Measurements from ENCODE around the gene INPP4B. TPM values are rescaled to one million over a fixed set of nuclear protein-coding genes. Genes with fewer than 3 reads are reported as not detected.

Gene INPP4B
- total RNA-seq, 1 experiment from 2014 or later: 0.07 TPM

- Histone ChIP-seq H3K79me2 (ENCODE audit: insufficient read depth, low read length) (no peaks in the 10 kb centered on the region), H3K4ac (ENCODE audit: low read depth, low read length) (no peak overlapping the region), H3K4me2 (ENCODE audit: insufficient read depth, insufficient read length, low read length) (no peak overlapping the region), H3K27ac (ENCODE audit: insufficient read length, low read depth, low read length) (no peak overlapping the region), H2AK5ac (ENCODE audit: insufficient read length, low read length) (no peak overlapping the region), H2BK5ac (ENCODE audit: insufficient read length, low read length) (no peak overlapping the region), H3K23ac (ENCODE audit: insufficient read length, low read depth, low read length) (no peak overlapping the region), H3K27me3 (ENCODE audit: insufficient read depth, low read length) (no peaks in the 10 kb centered on the region), H3K18ac (ENCODE audit: insufficient read length, low read depth, low read length) (no peak overlapping the region), H4K91ac (ENCODE audit: insufficient read length, low read depth, low read length) (no peak overlapping the region), H4K8ac (replicated peaks; ENCODE audit: insufficient read length, low read depth, low read length) (no peak overlapping the region), H3K9ac (ENCODE audit: extremely low read depth, insufficient read length, low read length) (no peak overlapping the region), H4K20me1 (ENCODE audit: control insufficient read depth, insufficient read depth, insufficient read length) (no peaks in the 10 kb centered on the region), H3K56ac (ENCODE audit: insufficient read length, low read depth, low read length) (no peak overlapping the region), H3T11ph (ENCODE audit: low read length) (no peak overlapping the region), H2BK12ac (ENCODE audit: insufficient read length, low read depth, low read length) (no peak overlapping the region), H4K5ac (ENCODE audit: insufficient read length, low read depth, low read length) (no peak overlapping the region), H2BK20ac (ENCODE audit: low read depth, low read length, poor library complexity, severe bottlenecking) (no peak overlapping the region), H2BK15ac (ENCODE audit: low read depth, low read length) (no peak overlapping the region), H3K79me1 (ENCODE audit: insufficient read depth, low read depth, low read length, poor library complexity, severe bottlenecking) (no peaks in the 10 kb centered on the region), H3K9me3 (ENCODE audit: control insufficient read depth, low read depth, low read length) (no peaks in the 10 kb centered on the region), H2AFZ (ENCODE audit: low read length) (no peak overlapping the region), H3K4me1 (ENCODE audit: insufficient read depth, low read length) (peaks cover 4% of the 10 kb centered on the region; the same call in 1 of the 2 replicates), H3K23me2 (ENCODE audit: insufficient read length, low read depth, low read length, poor library complexity, severe bottlenecking) (no peaks in the 10 kb centered on the region), H2BK120ac (ENCODE audit: low read depth, low read length, poor library complexity, severe bottlenecking) (no peak overlapping the region), H3K14ac (ENCODE audit: insufficient read depth, low read length) (no peak overlapping the region)
- no peaks in the 10 kb centered on the region for H3K9me3 Mint-ChIP-seq
- no peak for TF ChIP-seq CTCF (conservative IDR thresholded peaks at IDR 0.05)
- peaks cover 8 to 15% of the 10 kb centered on the region in 2 experiments for H3K4me1 Mint-ChIP-seq
- no peaks in the 10 kb centered on the region for H3K27me3 Mint-ChIP-seq (ENCODE audit: low read depth)
- no peak overlapping the region for H3K27ac Mint-ChIP-seq
- H3K36me3 Mint-ChIP-seq (ENCODE audit: insufficient read depth in 1 of 3, low read depth in 3 of 3): 0 out of 7 replicates have a peak, but pooled peaks cover 0 to 3% (median 0%) of the 10 kb centered on the region in 3 experiments
- WGBS (ENCODE audit: extremely low coverage, insufficient read length, low lambda C conversion rate): no CpG with 5 or more reads among the region's 1 CpG
- DNase-seq: no peak
- H3K4me3 Mint-ChIP-seq: no peak overlapping the region
These were observed 298.1 kb downstream of the INPP4B start for GRCh38 chr4:142547974-142548373.

Measured in H9 (cell line).